ENCODE data around the gene PKM. TPM values are rescaled to one million over a fixed set of nuclear protein-coding genes. Genes with fewer than 3 reads are reported as not detected.
"Not testable (repeated sequence)": the region's sequence is repeated elsewhere in the genome, so short reads cannot be mapped to it uniquely, and the experiment has no call there.

PKM gene
- total RNA-seq, result 1,000 to 10,000 TPM; 2,229 to 3,912 TPM

DNA sequence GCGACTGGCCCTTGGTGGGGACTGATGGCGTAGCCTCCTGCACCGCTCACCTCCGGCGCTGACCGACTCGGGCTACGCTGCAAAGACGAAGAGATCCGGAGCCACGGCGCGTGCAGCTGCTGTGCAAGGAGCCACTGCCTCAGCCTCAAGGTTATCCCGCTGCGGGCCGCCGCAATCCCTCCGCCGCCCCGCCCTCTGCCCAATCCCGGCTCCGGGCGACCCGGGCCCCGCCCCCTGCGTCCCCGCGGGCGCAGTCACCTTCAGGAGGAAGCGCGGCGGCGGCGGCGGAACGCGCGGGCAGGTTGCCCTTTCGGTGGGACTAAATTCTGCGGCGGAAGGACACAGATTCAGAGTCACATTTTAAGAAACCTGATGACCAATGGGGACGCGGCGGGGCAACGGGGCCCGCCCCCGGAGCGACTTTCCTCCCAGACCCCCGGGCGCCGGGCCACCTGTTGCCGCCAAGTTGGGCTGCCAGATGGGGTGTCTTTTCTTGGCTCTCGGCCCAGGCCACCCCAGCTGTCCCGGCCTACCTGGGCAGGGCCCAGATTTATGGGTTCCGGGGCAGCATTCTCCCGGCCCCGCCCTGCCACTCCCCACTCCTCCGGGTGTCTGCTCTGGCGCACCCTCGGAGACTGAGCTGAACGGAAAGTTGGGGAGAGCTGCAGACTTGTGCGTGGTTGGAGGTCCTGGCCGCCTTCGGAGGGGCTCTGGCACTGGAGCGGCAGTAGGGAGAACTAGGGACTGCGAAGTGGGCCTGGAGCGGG lies at the start of gene PKM:
TSS of gene PKM (minus strand) at position 125 of the 767 bp plus-strand sequence. CDS start 12,093 bp downstream, outside the sequence.
- Mint-ChIP-seq H3K27ac (peak within 1 kb of the TSS; percentile 95 to 98), H3K4me3 (peak within 1 kb of the TSS; percentile 95), H3K27me3 (no peaks in the 10 kb centered on the region), H3K9me3 (no peaks in the 10 kb centered on the region), H3K4me1 (ENCODE audit: low read depth in 2 of 2) (peaks cover 48 to 52% of the 10 kb centered on the region in 2 donors), H3K36me3 (peaks cover 27% of the 10 kb centered on the region)
- DNase-seq (ENCODE audit: low spot score) (peak; percentile 99), ATAC-seq (peak; percentile 71 to 78)

DNA sequence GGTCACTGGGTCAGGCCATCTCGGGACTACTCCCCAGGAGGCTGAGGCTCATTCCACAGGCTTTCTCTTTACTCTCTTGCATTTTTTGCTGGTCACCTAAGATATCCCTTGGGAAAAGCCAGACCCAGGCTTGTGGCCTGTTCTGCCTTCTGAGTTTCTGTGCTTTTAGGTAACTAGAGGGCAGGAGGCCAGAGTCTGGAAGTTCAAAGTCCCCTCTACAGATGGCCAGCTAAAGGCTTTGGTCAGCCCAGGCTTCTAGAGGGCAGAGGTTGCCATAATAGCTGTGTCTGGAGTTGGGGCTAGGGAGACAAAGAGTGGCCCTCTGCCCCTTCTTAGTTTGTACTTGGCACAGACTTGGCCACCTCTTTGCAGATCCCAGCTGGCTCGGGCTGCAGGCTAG lies 49.8 kb upstream of the PKM start:
- H3K36me3 Mint-ChIP-seq, result no peaks in the 10 kb centered on the region
- H3K27ac Mint-ChIP-seq, result no peak overlapping the region
- H3K4me1 Mint-ChIP-seq (ENCODE audit: low read depth in 2 of 2), result no peaks in the 10 kb centered on the region
- H3K9me3 Mint-ChIP-seq, result no peaks in the 10 kb centered on the region
- ATAC-seq, result no peak
- no peak for DNase-seq (ENCODE audit: low spot score)
- no peaks in the 10 kb centered on the region for H3K27me3 Mint-ChIP-seq
- H3K4me3 Mint-ChIP-seq, result no peak overlapping the region

DNA sequence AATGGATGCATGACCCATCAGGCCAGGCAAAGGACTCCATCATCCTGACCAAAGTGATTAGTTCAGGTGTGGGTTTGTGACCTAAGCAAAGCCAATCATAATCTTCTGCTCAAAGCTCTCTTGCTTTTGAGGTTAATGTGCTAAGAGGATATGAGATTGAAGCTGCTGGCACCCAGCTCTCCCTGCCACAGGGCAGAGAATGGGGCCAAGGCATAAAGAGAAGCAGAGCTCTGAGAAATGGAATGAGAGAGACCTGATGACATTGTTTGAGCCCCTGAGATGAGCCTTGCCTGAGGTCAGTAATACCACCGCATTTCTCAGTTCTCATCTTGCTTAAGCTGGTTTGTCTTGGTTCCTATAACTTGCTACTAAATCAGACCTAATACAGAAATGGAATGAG lies 47.7 kb upstream of the PKM start:
- DNase-seq (ENCODE audit: low spot score) (no peak), ATAC-seq (no peak)
- no peaks in the 10 kb centered on the region for H3K9me3 Mint-ChIP-seq
- no peak overlapping the region for H3K4me3 Mint-ChIP-seq
- H3K36me3 Mint-ChIP-seq, result no peaks in the 10 kb centered on the region
- no peak overlapping the region for H3K27ac Mint-ChIP-seq
- peaks cover 5% of the 10 kb centered on the region in 2 donors for H3K4me1 Mint-ChIP-seq (ENCODE audit: low read depth in 2 of 2)
- no peaks in the 10 kb centered on the region for H3K27me3 Mint-ChIP-seq

DNA sequence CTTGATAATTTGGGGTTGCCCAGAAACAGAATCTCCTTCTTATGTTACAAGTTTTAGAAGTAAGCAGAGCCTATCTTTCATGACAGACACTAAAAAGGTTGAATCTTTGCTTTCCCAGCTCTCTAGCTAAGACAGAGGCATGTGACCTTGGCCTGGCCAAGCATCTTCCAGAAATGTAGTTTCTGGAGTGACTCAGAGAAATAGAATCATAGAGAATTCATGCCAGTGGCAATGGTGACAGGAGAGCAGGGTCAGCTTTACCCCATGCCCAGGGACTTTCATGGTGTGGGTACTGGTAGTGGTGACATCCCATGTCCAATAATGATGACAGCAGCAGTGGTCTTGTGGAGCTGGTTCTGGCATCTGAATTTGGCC lies 45.3 kb upstream of the PKM start:
- Mint-ChIP-seq H3K27ac (no peak overlapping the region), H3K4me1 (ENCODE audit: low read depth in 2 of 2) (peaks cover 20 to 22% of the 10 kb centered on the region in 2 donors), H3K4me3 (no peak overlapping the region), H3K36me3 (no peaks in the 10 kb centered on the region), H3K9me3 (no peaks in the 10 kb centered on the region), H3K27me3 (no peaks in the 10 kb centered on the region)
- DNase-seq (ENCODE audit: low spot score), result no peak
- no peak for ATAC-seq

DNA sequence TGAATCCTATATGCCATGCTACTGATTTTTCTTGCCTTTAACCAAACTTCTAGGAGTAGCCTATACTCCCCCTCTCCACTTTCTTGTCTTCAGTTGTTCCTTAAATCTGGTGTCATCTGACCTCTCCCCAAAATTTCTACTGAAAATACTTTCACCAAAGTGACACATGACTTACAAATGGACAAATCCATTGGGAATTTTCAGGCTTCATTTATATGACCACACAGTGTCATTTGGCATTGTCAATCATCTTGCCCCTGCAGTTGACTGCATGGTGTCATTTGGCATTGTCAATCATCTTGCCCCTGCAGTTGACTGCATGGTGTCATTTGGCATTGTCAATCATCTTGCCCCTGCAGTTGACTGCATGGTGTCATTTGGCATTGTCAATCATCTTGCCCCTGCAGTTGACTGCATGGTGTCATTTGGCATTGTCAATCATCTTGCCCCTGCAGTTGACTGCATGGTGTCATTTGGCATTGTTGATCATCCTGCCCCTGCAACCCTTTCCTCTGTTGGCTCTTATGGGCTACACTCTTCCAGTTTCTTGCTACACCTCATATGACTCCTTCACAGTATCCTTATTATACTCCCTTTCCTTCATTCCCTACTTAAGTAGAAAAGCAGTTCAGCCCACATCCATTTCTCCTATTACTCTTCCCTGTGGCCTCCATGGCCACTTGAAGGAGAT lies 44.8 kb upstream of the PKM start:
- DNase-seq (ENCODE audit: low spot score); H3K27ac Mint-ChIP-seq; ATAC-seq; H3K4me3 Mint-ChIP-seq; H3K36me3 Mint-ChIP-seq; H3K27me3 Mint-ChIP-seq; H3K9me3 Mint-ChIP-seq: not testable (repeated sequence)
- peaks cover 25 to 28% of the 10 kb centered on the region in 2 donors for H3K4me1 Mint-ChIP-seq (ENCODE audit: low read depth in 2 of 2)

DNA sequence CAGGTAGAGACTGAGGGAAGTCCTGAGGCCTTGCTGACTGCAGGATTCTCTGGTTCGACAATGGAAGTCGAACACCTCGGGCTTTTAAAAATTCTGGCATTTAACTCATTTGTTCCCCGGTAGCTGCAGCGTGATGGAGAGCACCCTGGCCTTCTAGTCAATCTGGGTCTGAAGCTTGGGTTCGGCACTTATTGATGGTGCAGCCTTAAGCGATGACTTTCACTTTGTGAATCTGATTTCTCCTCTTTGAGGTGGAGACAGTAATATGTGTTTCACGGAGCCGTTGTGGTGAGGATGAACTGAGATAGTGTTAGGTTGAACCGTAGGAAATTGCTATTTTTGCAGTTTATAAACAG lies 42.0 kb upstream of the PKM start:
- ATAC-seq (no peak), DNase-seq (ENCODE audit: low spot score) (no peak)
- Mint-ChIP-seq H3K27ac (peak overlapping the region; percentile 79 to 92), H3K9me3 (no peaks in the 10 kb centered on the region), H3K4me3 (peak overlapping the region; percentile 88), H3K27me3 (no peaks in the 10 kb centered on the region), H3K36me3 (peaks cover 12% of the 10 kb centered on the region), H3K4me1 (ENCODE audit: low read depth in 2 of 2) (peaks cover 36 to 37% of the 10 kb centered on the region in 2 donors)

DNA sequence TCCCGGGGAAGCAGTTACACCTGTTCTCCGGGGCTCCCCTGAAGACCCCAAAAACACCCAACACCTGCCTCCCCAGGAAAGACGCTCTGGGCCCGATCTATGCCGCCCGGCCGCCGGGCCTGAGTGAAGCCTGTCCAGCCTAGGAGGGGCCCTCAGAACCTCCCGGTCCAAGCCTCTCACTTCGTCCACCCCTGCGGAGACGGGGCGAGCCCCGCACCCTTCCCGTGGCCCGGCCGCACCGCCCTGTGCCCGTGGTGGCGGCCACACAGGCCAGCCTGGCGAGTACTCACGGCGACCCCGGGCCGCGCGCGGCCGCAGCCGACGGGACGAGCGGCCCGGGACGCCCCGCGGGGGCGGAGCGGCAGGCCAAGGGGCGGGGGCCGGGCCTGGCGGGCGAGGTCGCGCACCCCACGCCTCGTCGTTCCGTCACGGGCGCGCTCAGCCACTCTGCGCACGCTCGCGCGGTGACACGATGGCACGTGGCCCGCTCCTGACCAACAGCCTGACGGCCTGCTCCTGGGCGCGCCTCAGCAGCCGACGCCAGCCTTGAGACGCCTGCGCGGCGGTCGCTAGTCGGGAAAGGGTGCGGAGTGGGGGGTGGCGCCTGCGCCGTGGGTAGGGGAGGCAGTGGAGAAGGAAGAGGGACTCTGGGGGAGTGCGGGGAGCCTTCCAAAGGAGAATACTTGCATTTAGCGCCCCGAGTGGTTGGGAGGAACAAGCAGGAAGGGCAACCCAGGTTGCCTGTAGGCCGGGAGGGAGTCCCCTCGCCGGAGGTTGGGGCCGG lies 41.4 kb upstream of the PKM start, which contains the start of gene PARP6:
TSS of gene PARP6 (minus strand) at position 342 of the 784 bp plus-strand sequence. CDS start 5,077 bp downstream, outside the sequence.
- peak; percentile 99 for DNase-seq (ENCODE audit: low spot score)
- no peaks in the 10 kb centered on the region for H3K9me3 Mint-ChIP-seq
- ATAC-seq, result peak; percentile 99
- H3K27ac Mint-ChIP-seq, result peak within 1 kb of the TSS; percentile 79 to 92
- H3K27me3 Mint-ChIP-seq, result no peaks in the 10 kb centered on the region
- peaks cover 36 to 37% of the 10 kb centered on the region in 2 donors for H3K4me1 Mint-ChIP-seq (ENCODE audit: low read depth in 2 of 2)
- peaks cover 12% of the 10 kb centered on the region for H3K36me3 Mint-ChIP-seq
- H3K4me3 Mint-ChIP-seq, result peak within 1 kb of the TSS; percentile 89

DNA sequence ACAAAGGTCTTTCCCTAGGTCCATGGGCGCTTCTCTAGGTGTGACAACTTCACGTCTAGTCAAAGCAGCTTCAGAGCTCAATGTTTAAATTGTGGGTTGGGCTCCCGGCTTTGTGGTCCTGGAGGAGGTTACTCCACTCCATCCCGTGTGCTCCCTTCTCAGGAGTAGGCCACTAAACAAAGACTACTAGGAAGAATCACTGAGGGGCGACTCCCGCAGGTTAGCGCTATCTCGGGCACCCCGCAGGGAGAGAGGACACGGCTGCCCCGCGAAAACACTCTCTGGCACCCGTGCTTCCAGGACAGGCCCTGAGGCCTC lies 40.9 kb upstream of the PKM start:
- peak overlapping the region; percentile 89 for H3K4me3 Mint-ChIP-seq
- no peak for DNase-seq (ENCODE audit: low spot score)

DNA sequence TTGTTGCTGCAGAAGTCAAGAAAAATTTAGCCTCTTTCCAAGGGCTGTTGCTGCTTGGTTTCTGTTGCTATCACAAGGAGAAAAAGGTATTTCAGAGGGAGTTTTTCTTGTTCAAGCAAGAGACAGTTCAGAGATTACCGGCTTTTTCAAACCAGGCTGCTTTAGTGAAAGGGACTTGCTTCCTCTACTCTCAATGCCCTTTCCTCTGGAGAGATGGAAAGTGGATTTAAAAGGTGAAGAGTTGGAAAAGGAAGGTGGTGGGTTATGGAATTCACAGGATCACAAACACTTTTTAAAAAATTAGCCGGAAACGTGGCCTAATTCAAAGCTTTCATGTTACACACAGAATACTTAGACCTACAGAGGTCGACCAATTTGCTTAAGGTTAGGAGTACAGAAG lies 40.2 kb upstream of the PKM start:
- ATAC-seq (no peak), DNase-seq (ENCODE audit: low spot score) (no peak)
- peaks cover 12% of the 10 kb centered on the region for H3K36me3 Mint-ChIP-seq
- H3K9me3 Mint-ChIP-seq, result no peaks in the 10 kb centered on the region
- H3K27ac Mint-ChIP-seq, result peak overlapping the region; percentile 41 to 47
- peaks cover 36 to 37% of the 10 kb centered on the region in 2 donors for H3K4me1 Mint-ChIP-seq (ENCODE audit: low read depth in 2 of 2)
- H3K27me3 Mint-ChIP-seq, result no peaks in the 10 kb centered on the region
- H3K4me3 Mint-ChIP-seq, result peak overlapping the region; percentile 89

More for the DNA sequence above, 40.9 kb upstream of the PKM start:
- no peaks in the 10 kb centered on the region for H3K9me3 Mint-ChIP-seq
- peaks cover 12% of the 10 kb centered on the region for H3K36me3 Mint-ChIP-seq
- H3K27me3 Mint-ChIP-seq, result no peaks in the 10 kb centered on the region
- ATAC-seq, result no peak
- H3K4me1 Mint-ChIP-seq (ENCODE audit: low read depth in 2 of 2), result peaks cover 36 to 37% of the 10 kb centered on the region in 2 donors
- peak overlapping the region; percentile 41 to 47 for H3K27ac Mint-ChIP-seq

DNA sequence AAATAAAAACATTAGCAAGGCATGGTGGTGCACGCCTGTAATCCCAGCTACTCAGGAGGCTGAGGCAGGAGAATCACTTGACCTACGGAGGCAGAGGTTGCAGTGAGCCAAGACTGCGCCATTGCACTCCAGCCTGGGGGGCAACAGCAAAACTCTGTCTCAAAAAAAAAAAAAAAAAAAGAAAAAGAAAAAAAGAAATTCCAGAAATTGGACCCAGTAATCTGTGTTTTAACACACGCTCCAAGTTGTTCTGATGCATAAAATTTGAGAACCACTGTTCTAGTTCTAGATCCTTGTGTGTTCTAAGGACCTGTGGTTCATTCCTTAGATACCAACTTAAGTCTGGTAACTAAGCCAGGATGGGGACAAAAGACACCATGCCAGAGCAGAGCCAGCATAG lies 38.7 kb upstream of the PKM start:
- DNase-seq (ENCODE audit: low spot score) (no peak), ATAC-seq (no peak)
- Mint-ChIP-seq H3K27me3 (no peaks in the 10 kb centered on the region), H3K36me3 (peaks cover 17% of the 10 kb centered on the region), H3K4me3 (no peak overlapping the region), H3K9me3 (no peaks in the 10 kb centered on the region), H3K4me1 (ENCODE audit: low read depth in 2 of 2) (peaks cover 36 to 37% of the 10 kb centered on the region in 2 donors), H3K27ac (peak overlapping the region in 1 of 2 donors; percentile 41)

DNA sequence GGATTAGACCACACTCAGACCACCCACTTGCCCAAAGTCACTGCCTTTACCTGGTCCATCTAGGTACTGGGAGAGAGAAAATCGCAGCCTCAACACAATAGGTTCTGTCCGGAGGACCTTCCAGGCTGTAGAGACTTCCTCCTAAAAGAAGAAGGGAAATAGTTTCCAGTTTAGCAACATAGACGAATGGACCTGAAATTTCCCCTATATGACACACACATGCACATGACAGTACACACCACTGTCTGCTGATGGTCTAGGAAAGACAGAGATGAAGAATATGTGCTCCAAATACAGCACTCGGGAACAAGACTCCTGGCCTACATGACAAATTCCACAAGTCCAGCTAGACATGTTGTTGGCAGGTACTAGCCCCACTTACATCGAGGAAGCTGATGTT lies 34.0 kb upstream of the PKM start:
- H3K36me3 Mint-ChIP-seq, result peaks cover 48% of the 10 kb centered on the region
- no peaks in the 10 kb centered on the region for H3K27me3 Mint-ChIP-seq
- H3K4me3 Mint-ChIP-seq, result no peak overlapping the region
- no peaks in the 10 kb centered on the region for H3K9me3 Mint-ChIP-seq
- no peak overlapping the region for H3K27ac Mint-ChIP-seq
- peaks cover under 1 to 10% of the 10 kb centered on the region in 2 donors for H3K4me1 Mint-ChIP-seq (ENCODE audit: low read depth in 2 of 2)
- no peak for ATAC-seq
- no peak for DNase-seq (ENCODE audit: low spot score)

DNA sequence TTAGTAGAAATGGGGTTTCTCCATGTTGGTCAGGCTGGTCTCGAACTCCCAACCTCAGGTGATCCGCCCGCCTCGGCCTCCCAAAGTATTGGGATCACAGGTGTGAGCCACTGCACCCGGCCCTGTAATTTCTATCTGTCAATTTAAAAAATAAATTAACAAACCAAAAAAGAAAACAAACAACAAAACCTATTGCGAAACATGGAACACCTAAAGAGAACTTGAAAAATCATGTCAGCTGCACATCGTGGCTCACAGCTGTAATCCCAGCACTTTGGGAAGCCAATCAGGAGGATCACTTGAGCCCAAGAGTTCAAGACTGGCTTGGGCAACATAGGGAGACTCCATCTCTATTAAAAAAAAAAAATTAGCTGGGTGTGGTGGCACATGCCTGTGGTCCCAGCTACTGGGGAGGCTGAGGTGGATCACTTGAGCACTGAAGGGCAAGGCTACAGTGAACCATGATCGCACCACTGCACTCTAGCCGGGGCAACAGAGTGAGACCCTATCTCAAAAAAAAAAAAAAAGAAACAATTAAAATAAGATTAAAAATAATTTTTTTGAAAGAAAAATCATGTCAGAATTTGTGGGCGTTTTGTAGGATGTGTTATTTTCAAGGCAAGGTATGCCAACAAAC lies 21.8 kb upstream of the PKM start:
- Mint-ChIP-seq H3K9me3 (no peaks in the 10 kb centered on the region), H3K27me3 (no peaks in the 10 kb centered on the region), H3K4me3 (no peak overlapping the region), H3K27ac (no peak overlapping the region), H3K36me3 (peaks cover 47% of the 10 kb centered on the region), H3K4me1 (ENCODE audit: low read depth in 2 of 2) (peaks cover 0 to 3% of the 10 kb centered on the region in 2 donors)
- DNase-seq (ENCODE audit: low spot score) (no peak), ATAC-seq (no peak)

DNA sequence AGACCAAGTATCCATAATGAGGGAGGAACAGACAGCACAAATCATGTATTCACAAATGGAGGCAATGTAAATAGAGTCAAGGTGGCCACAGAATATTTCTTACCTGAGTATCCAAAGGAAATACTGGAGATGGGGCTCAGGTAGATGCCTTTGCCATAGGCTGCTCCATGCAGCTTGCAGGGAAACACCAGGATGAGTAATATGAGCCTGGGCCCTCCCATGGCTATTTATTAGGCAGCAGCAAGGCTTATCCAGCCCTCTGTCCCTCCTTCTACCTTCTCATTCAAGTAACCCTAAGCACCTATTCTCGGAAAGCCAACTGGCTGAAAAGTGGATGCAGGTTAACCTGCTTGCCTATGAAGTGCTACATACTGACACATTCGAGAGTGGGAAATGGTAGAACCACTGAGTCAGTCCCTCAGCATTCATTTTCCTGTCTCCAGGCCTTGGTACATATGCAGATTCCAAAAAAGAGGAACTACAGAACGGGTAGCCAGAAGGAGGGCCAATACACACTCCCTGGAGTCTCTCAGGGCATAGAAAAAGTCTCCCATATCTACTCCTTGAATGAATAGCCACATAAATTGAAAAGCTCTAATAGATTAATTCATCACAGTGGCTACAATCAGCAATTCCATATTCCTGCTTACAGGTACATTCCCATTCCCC lies 18.3 kb upstream of the PKM start:
- Mint-ChIP-seq H3K4me1 (ENCODE audit: low read depth in 2 of 2) (peaks cover 0 to 5% of the 10 kb centered on the region in 2 donors), H3K4me3 (no peak overlapping the region), H3K27me3 (no peaks in the 10 kb centered on the region), H3K36me3 (peaks cover 38% of the 10 kb centered on the region), H3K9me3 (no peaks in the 10 kb centered on the region), H3K27ac (peak overlapping the region; percentile 41 to 58)
- DNase-seq (ENCODE audit: low spot score) (no peak), ATAC-seq (no peak)
